Mesendoderm (in vitro differentiated cells): ENCODE results near the gene PRRC2B.

ENCODE experiments used
- DNase-seq: peaks from one replicate; pipeline ENCODE4 v3.0.0; 2013
- H2AK5ac ChIP-seq: 2 replicates; pipeline ENCODE4 v1.6.1; 2013; ENCODE audit warnings: low read length, inconsistent platforms
- H2BK120ac ChIP-seq: 2 replicates; pipeline ENCODE4 v1.6.1; 2013; ENCODE audit warnings: low read depth, mild to moderate bottlenecking, low read length, moderate library complexity, mixed read lengths
- H2BK15ac ChIP-seq: replicated peaks from 2 replicates; pipeline ENCODE4 v1.6.1; 2013; ENCODE audit warnings: low read depth, mild to moderate bottlenecking, moderate library complexity
- H2BK5ac ChIP-seq: 2 replicates; pipeline ENCODE4 v1.6.1; 2013; ENCODE audit warnings: low read length, inconsistent platforms
- H3K18ac ChIP-seq: 2 replicates; pipeline ENCODE4 v1.6.1; 2013; ENCODE audit warnings: mild to moderate bottlenecking, low read length, mixed read lengths
- H3K23ac ChIP-seq: one replicate; pipeline ENCODE4 v1.6.1; 2013; ENCODE audit warnings: low read length
- H3K27ac ChIP-seq: 2 replicates; pipeline ENCODE4 v1.5.1; 2013; ENCODE audit warnings: low read depth, mild to moderate bottlenecking, inconsistent platforms, low read length, moderate library complexity
- H3K27me3 ChIP-seq: 2 replicates; pipeline ENCODE4 v1.6.1; 2013; ENCODE audit warnings: low read length, control low read depth, mild to moderate bottlenecking, inconsistent platforms; ENCODE audit not compliant: insufficient read depth, poor library complexity
- H3K36me3 ChIP-seq: 2 replicates; pipeline ENCODE4 v1.6.1; 2013; ENCODE audit warnings: low read length, inconsistent platforms; ENCODE audit not compliant: control insufficient read depth, insufficient read depth
- H3K4ac ChIP-seq: one replicate; pipeline ENCODE4 v1.6.1; 2013; ENCODE audit warnings: low read depth, mild to moderate bottlenecking, low read length, moderate library complexity
- H3K4me1 ChIP-seq: 2 replicates; pipeline ENCODE4 v1.6.1; 2013; ENCODE audit warnings: low read depth, low read length, inconsistent platforms; ENCODE audit not compliant: control insufficient read depth
- H3K4me2 ChIP-seq: 2 replicates; pipeline ENCODE4 v1.6.1; 2013; ENCODE audit warnings: low read length
- H3K4me3 ChIP-seq: 2 replicates; pipeline ENCODE4 v1.5.1; 2013; ENCODE audit warnings: mild to moderate bottlenecking, low read length
- H3K56ac ChIP-seq: one replicate; pipeline ENCODE4 v1.6.1; 2013; ENCODE audit warnings: low read length
- H3K79me1 ChIP-seq: 2 replicates; pipeline ENCODE4 v1.6.1; 2013; ENCODE audit warnings: low read length, inconsistent platforms
- H3K79me2 ChIP-seq: 2 replicates; pipeline ENCODE4 v1.6.1; 2013; ENCODE audit warnings: mild to moderate bottlenecking, low read length; ENCODE audit not compliant: control insufficient read depth, insufficient read depth
- H3K9ac ChIP-seq: 2 replicates; pipeline ENCODE4 v1.6.1; 2013; ENCODE audit warnings: low read length, inconsistent platforms
- H4K5ac ChIP-seq: one replicate; pipeline ENCODE4 v1.6.1; 2013; ENCODE audit warnings: low read length
- H4K8ac ChIP-seq: one replicate; pipeline ENCODE4 v1.6.1; 2013; ENCODE audit warnings: low read depth, mild to moderate bottlenecking, control low read depth, low read length, moderate library complexity
- WGBS: extraction: QIAGEN DNeasy Blood & Tissue Kit; methylation state at CpG from one replicate; pipeline ENCODE4 v1.1.7; 2013; ENCODE audit warnings: low lambda C conversion rate, missing lambda C conversion rate; ENCODE audit not compliant: insufficient coverage; ENCODE audit errors: extremely low coverage; 5-methylcytosine and 5-hydroxymethylcytosine counted together

PRRC2B gene

DNA sequence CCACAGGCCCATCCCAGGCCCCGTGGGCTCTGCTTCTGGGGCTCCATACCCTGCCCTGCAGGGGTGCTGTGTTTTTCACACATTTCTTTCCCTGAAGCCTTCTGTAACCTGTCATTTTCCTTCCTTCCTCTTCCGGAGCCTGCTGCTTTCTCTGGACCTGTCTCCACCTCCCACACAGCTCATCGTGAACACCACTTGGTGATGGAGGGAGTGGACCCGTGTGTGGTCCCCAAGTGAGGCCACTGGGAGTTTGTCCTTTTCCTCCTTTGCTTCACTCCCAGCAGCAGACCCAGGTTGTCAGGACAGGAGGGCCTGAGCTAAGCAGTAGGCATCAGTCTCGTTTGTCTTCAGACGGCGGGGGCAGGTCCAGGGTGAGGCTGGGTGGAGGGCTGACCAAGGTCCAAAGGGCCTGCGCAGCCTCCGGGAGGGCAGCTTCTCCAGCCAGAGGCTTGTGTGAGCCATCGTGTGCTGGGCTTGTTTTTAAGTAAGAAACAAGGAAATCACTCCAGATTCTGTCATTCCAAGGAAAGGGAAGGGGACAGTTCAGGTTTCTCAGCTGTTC, 103.0 kb downstream of the PRRC2B start:
- Histone ChIP-seq H3K56ac (no peak overlapping the region), H4K5ac (no peak overlapping the region), H2AK5ac (no peak overlapping the region), H3K9ac (no peak overlapping the region), H3K4me3 (no peak overlapping the region), H3K36me3 (peaks cover 39% of the 10 kb centered on the region), H3K79me1 (peaks cover 5% of the 10 kb centered on the region), H2BK120ac (no peak overlapping the region), H2BK5ac (no peak overlapping the region), H3K4me2 (no peak overlapping the region), H3K23ac (no peak overlapping the region), H3K4ac (no peak overlapping the region), H3K18ac (no peak overlapping the region), H2BK15ac (no peak overlapping the region), H3K79me2 (no peaks in the 10 kb centered on the region), H4K8ac (no peak overlapping the region), H3K4me1 (no peaks in the 10 kb centered on the region), H3K27ac (no peak overlapping the region), H3K27me3 (no peaks in the 10 kb centered on the region)
- WGBS, result no CpG with 5 or more reads among the region's 10 CpGs
- DNase-seq, result no peak

DNA sequence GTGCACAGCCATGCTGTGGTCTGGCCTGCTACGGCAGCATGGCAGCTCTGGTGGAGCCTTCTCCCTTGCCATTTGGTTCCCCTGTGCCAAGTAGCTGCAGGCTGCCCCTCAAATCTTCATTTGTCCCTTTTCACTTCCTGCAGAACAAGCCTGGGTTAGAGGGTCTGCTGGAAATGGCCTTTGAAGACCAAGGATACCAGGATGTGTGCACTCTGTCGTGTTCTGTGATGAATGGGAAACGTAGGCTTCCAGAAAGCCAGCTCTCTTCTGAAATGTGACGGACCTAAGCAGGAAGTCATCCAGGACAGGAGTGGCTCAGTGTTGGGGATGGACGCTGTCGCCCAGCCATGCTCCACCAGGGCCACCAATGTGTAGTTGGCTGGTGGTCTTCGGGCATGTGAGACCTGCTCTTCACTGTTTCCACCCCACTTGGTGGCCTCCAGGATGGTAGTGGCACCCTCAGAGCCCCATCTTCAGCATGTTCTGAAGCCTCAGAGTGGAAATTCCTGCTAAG, 105.4 kb downstream of the PRRC2B start:
- Histone ChIP-seq H3K4me2 (no peak overlapping the region), H4K8ac (no peak overlapping the region), H2BK15ac (no peak overlapping the region), H2AK5ac (no peak overlapping the region), H3K27ac (no peak overlapping the region), H3K79me2 (no peaks in the 10 kb centered on the region), H3K4ac (no peak overlapping the region), H3K23ac (no peak overlapping the region), H4K5ac (no peak overlapping the region), H3K27me3 (no peaks in the 10 kb centered on the region), H3K9ac (no peak overlapping the region), H3K79me1 (peaks cover 6% of the 10 kb centered on the region), H3K36me3 (peaks cover 28% of the 10 kb centered on the region), H3K4me3 (no peak overlapping the region), H2BK5ac (no peak overlapping the region), H3K56ac (no peak overlapping the region), H2BK120ac (no peak overlapping the region), H3K18ac (no peak overlapping the region), H3K4me1 (peaks cover 5% of the 10 kb centered on the region)
- no CpG with 5 or more reads among the region's 7 CpGs for WGBS
- no peak for DNase-seq

DNA sequence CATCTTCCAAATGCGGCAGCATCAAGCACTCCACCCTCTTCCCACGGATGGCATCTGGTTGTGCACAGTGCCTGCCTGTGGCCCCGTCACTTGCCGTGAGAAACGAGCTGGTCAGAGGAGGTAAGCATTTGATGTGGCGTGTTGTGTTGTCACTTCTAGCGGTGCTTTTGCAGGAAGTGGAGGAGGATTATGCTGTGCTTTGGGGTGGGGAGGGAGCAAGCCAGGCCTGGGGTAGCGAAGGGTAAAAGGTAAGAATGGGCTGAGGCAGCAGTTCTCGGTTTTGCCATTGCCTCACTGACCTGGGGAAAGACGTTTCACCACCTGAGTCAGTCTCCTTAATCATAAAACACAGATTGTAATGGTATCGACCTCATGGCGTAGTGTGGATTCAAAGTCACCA, 106.5 kb downstream of the PRRC2B start:
- Histone ChIP-seq H3K4ac (no peak overlapping the region), H3K36me3 (peaks cover 28% of the 10 kb centered on the region), H3K79me2 (no peaks in the 10 kb centered on the region), H4K5ac (no peak overlapping the region), H3K4me2 (no peak overlapping the region), H2AK5ac (no peak overlapping the region), H3K27me3 (no peaks in the 10 kb centered on the region), H2BK5ac (no peak overlapping the region), H4K8ac (no peak overlapping the region), H3K4me1 (peaks cover 5% of the 10 kb centered on the region), H3K56ac (no peak overlapping the region), H3K18ac (no peak overlapping the region), H3K27ac (no peak overlapping the region), H2BK120ac (no peak overlapping the region), H3K4me3 (no peak overlapping the region), H3K9ac (no peak overlapping the region), H3K79me1 (peaks cover 8% of the 10 kb centered on the region), H2BK15ac (no peak overlapping the region), H3K23ac (no peak overlapping the region)
- no CpG with 5 or more reads among the region's 12 CpGs for WGBS
- no peak for DNase-seq

DNA sequence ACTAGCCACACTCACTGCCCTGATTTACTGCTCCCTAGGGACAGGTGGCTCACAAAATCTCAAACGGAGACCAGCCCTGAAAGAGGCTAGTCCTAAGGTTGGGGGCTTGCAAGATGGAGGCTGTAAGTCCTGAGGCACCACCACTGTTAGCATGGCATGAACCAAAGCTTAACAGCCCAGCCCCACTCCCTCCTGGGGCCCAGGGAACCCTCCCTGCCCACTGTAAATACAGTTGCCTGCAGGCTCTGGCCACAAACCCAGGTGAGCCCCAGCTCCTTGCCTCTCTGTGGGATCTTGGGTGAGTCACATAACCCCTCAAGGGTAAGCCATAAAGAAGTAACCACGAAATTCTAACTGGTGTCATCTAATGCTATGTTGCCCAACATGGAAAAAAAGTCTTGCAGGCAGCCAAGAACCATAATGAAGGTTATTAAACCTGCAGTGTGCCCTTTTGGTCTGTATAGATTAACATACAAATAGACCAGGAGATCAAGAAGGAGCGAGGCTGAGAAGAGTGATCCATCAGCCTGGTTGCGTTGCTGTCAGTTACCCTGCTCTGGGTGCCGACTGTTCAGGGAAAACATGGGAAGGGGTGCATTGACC, 107.2 kb downstream of the PRRC2B start:
- Histone ChIP-seq H3K27ac (no peak overlapping the region), H3K36me3 (peaks cover 25% of the 10 kb centered on the region), H3K79me1 (peaks cover 6% of the 10 kb centered on the region), H3K23ac (no peak overlapping the region), H3K4me1 (peaks cover 5% of the 10 kb centered on the region), H3K27me3 (no peaks in the 10 kb centered on the region), H3K4ac (no peak overlapping the region), H2BK120ac (no peak overlapping the region), H3K4me3 (no peak overlapping the region), H2AK5ac (no peak overlapping the region), H2BK5ac (no peak overlapping the region), H4K8ac (no peak overlapping the region), H3K4me2 (no peak overlapping the region), H3K79me2 (no peaks in the 10 kb centered on the region), H3K56ac (no peak overlapping the region), H3K18ac (no peak overlapping the region), H4K5ac (no peak overlapping the region), H3K9ac (no peak overlapping the region), H2BK15ac (no peak overlapping the region)
- DNase-seq, result peak; percentile 29
- no CpG with 5 or more reads among the region's 5 CpGs for WGBS

DNA sequence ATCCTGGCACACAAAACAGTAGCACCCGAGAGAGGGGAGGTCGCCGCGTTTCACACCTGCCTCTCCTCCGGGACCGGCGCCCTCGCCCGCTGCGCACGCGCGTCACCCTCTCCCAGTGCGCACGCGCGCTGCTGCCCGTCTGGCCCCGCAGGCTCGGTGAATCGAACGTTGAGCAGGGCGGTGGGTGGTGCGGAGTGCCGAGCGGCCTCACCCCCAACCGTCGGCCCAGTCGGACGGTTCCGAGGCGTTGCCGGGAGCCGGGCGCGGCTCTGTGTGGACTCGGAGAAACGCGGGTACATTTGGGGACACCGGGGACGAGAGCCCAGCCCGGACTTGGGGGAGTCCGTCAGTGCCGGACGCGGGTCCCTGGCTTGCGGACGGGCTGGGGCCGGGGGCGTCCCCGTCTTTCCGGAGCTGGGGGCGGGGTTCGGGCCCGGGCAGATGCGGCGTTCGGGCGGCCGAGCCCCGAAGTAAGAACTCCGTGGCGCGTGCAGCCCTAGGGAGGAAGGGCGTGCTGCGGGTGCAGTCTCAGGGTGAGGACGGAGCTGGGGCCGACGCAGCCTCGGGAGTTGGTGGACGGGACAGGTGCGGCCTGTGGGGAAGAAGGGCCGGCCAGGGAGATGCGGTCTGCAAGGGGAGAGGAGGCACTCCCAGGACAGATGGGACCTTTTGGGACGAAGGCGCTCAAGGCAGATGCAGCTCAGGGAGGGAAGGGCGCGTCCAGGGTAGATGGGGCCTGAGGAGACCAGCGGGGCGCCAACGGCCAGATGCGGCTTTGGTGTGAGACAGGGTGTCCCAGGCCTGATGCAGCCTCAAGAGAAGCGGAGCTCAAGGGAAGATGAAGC, 109.1 kb downstream of the PRRC2B start, which contains the start of gene POMT1:
POMT1 (plus strand) TSS at position 138 of the 845 bp plus-strand sequence. CDS start 1,301 bp downstream, outside the sequence.
- no CpG with 5 or more reads among the region's 83 CpGs for WGBS
- Histone ChIP-seq H2BK120ac (no peak within 1 kb of the TSS), H3K27ac (peak within 1 kb of the TSS; percentile 45), H3K9ac (peak within 1 kb of the TSS; percentile 84), H3K4me2 (peak within 1 kb of the TSS; percentile 53), H3K27me3 (no peaks in the 10 kb centered on the region), H3K18ac (no peak within 1 kb of the TSS), H3K4me3 (peak within 1 kb of the TSS; percentile 85), H4K8ac (no peak within 1 kb of the TSS), H3K79me1 (peaks cover 6% of the 10 kb centered on the region), H2AK5ac (no peak within 1 kb of the TSS), H2BK5ac (no peak within 1 kb of the TSS), H3K79me2 (no peaks in the 10 kb centered on the region), H3K56ac (peak within 1 kb of the TSS; percentile 80), H3K4ac (no peak within 1 kb of the TSS), H3K23ac (no peak within 1 kb of the TSS), H3K4me1 (peaks cover 5% of the 10 kb centered on the region), H4K5ac (no peak within 1 kb of the TSS), H2BK15ac (no peak within 1 kb of the TSS), H3K36me3 (peaks cover 16% of the 10 kb centered on the region)
- DNase-seq, result peak; percentile 91
